Measurements from ENCODE around the gene SCFD1. TPM values are rescaled to one million over a fixed set of nuclear protein-coding genes. Genes with fewer than 3 reads are reported as not detected.

The SCFD1 gene
- polyA plus RNA-seq, 1 donor: 58.3 TPM

DNA sequence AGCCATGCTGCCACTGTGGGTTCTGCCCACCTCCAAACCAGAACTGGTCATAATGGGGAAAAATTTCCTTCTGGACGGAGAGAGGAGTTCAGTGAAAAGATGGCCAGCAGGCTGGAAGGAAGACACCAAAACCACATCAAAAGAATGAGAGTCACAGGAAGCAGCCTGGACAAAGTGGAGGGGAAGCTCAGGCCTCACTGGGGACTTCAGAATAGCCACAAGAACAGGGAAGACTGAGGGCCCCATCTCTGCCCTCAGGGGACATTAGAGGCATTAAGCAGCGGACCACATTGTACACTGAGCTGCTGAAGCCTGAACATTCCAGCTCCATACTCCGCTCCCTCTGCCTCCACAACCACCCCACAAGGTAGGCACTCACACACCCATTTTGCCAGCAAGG is 132.7 kb downstream of the SCFD1 start:
- no peak for DNase-seq (ENCODE audit: low read depth)

DNA sequence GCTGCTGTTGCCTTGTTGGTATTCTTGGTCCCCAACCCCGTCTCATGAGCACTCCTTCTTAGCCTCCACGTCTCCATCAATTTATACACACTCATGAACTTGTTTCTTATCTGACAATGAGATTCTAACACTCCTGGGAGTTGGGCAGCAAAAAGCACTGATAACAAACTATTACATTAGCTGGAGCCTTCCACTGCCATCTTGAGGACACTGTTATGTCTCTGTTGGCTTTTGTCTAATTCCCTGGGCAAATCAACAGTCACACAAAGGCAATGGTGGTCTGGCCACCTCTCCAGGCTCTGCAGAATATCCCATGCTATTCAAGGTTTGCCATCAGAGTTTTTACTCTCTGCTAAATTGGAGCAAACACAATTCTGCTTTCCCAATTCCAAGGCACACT is 134.5 kb downstream of the SCFD1 start:
- DNase-seq (ENCODE audit: low read depth): no peak

DNA sequence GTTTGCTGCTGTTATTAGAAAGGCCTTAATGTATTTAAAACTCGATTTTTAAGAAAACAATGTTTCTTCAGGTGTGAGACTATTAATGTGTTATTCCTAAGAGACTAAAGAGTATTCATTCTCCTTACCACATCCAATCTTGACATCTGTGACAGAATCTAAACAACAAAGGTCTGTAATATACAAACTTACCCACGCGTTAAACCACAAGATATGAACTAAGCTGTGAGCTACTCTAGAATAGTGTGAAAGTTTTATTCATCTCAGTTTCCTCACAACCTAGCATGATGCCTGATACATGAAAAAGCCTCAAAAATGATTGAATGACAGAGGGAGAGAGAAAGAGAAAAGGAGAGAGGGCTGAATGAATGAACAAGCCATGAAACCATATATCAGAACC is 135.0 kb downstream of the SCFD1 start:
- no peak for DNase-seq (ENCODE audit: low read depth)

- no peak for DNase-seq (ENCODE audit: low read depth)
Observed at GRCh38 chr14:30759172-30760125, 137.3 kb downstream of the SCFD1 start.

DNA sequence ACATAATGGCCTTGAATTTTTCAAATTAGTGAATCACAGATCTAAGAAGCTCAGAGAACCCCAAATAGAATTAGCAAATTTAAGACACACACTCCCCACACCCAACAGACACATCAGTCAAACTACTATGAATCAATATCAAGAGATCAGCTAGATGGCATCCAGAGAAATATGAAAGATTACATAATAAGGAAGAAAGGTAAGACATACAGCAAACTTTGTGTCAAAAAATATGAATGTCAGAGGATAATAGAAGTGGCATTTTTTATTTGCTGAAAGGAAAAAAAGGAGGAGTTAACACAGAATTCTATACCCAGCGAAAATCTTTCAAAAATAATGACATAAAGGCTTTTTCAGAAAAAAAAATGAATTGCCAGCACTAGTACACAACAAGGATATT is 141.8 kb downstream of the SCFD1 start:
- DNase-seq (ENCODE audit: low read depth): no peak

DNA sequence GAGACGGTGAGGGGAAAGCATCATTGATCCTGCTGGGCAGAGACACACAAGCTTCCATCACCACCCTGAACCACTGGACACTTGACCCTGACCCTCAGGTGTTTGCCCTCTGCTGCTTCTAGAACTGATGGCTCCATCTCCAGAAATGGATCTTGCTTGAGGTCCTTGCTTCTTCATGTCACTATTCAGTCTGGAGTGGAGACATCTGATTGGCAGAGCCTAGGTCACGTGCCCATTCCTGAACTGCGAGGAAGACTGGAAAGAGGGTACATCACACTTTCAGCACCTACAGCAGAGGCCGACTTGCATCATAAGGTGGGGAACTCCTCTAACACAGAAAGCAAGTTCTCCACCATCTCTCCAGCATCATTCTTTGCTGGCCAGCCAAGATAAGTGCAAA is 145.5 kb downstream of the SCFD1 start:
- DNase-seq (ENCODE audit: low read depth): no peak

- no peak for DNase-seq (ENCODE audit: low read depth)
Observed at GRCh38 chr14:30768791-30769190, 146.7 kb downstream of the SCFD1 start.

GRCh38 chr14:30770376-30770775 is 148.3 kb downstream of the SCFD1 start:
- no peak for DNase-seq (ENCODE audit: low read depth)

DNA sequence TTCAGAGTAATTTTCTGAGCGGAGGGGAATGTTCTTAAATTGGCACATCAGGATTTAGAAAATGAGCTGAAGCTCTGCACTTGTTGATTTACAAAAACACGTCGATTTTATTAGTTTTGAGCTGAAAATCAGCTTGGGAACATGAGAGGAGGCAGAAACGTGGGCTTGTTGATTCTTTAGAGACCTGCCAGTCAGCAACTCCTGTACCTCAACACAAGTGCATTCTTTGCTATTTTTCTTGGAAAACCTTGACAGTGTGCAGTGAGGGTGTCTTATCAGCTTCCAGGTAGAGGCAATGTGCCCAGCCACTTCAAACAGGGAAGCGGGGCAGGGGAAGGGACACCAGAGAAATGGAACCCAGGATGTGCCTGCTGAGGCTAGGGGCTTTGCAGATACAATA is 149.5 kb downstream of the SCFD1 start:
- DNase-seq (ENCODE audit: low read depth): no peak

DNA sequence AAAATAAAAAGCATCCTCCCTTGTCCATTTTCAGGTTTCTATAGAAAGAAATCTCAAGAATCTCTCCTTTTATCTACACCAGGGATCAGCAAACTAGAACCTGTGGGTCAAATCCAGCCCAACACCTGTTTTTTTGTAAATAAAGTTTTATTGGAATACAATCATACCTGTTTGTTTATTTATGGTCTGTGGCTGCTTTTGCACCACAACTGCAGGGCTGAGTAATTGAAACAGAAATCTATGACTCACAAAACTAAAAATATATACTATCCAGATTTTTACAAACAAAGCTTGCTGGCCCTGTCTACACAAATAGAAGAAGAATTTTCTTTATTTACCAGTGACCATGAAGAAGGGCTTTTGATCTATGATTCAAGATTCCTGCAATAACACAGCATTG is 157.1 kb downstream of the SCFD1 start:
- no peak for DNase-seq (ENCODE audit: low read depth)

Other genes with a start within 250 kb of the SCFD1 start
- 19.1 TPM for gene G2E3, start 63.2 kb upstream of the SCFD1 start, polyA plus RNA-seq (ENCODE audit: insufficient read length)

Measured in forelimb muscle (tissue), 1 donor.